HG03196 (cell line): ENCODE results near the gene NEMP2.
"Not testable (repeated sequence)": the region's sequence is repeated elsewhere in the genome, so short reads cannot be mapped to it uniquely, and the experiment has no call there.

Experiments used
- ATAC-seq: cut with Tn5 transposase; IDR thresholded peaks from one replicate; pipeline ENCODE4 v1.9.1; 2021; ENCODE audit not compliant: unreplicated experiment

The NEMP2 gene

GRCh38 chr2:190494600-190495227, 39.8 kb downstream of the NEMP2 start:
- not testable (repeated sequence) for ATAC-seq

DNA sequence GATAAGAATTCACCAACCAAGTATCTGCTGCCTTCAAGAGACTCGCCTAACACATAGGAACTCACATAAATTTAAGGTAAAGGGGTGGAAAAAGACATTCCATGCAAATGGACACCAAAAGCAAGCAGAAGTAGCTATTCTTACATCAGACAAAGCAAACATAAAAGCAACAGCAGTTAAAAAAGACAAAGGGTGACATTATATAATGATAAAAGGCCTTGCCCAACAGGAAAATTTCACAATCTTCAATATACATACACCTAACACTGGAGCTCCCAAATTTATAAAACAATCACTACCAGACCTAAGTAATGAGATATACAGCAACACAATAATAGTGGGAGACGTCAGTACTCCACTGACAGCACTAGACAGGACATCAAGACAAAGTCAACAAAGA, 41.4 kb downstream of the NEMP2 start:
- ATAC-seq, result no peak

DNA sequence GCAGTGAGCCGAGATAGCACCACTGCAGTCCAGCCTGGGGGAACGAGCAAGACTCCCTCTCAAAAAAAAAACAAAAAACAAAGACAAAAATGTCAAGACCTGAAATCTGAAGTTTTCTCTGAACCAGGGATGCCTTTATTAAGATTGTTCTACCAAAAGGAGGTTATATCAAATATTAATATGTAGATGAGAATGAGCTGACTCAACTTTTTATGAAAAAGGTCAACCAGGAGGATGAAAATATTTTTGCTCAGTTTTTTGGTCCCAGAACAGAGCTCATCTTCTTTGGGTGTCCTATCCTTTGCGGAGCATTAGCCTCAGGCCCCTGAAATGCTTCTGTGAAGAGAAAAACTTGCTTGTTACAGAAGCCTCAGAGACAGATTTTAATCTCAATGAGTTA, 44.0 kb downstream of the NEMP2 start:
- ATAC-seq, result no peak

- no peak for ATAC-seq
Measured at GRCh38 chr2:190489475-190489874, 45.0 kb downstream of the NEMP2 start.

- ATAC-seq, result no peak
Measured at GRCh38 chr2:190488516-190489233, 45.8 kb downstream of the NEMP2 start.

DNA sequence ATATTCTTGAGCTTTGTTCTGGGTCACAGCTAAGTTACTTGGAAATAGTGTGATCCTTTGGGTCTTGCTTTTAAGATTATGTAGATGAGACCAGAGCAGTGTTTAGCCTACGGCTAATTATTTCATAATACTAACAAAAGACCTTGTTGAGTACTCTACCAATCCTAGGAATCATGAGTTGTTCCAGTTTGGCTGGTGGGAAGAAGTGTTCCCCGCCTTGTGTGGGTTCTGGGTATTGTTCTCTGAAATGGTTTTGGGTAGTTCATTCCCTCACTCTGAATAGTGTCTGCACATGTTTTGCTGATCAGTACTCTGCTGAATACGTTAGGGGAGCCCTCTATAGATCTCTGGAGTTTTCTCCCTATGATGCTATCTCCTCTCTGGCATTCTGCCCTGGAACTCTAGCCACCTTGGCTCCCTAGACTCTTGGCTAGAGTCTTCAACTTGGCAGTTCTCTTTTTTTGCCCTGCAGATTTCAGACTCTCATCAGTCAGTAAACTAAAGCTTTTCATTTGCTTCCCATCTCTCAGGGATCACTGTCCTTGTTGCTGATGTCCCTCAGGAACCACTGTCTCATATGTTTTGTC, 48.4 kb downstream of the NEMP2 start:
- ATAC-seq, result no peak

- no peak for ATAC-seq
Measured at GRCh38 chr2:190482451-190482850, 52.1 kb downstream of the NEMP2 start.

GRCh38 chr2:190481339-190481738, 53.2 kb downstream of the NEMP2 start:
- no peak for ATAC-seq

DNA sequence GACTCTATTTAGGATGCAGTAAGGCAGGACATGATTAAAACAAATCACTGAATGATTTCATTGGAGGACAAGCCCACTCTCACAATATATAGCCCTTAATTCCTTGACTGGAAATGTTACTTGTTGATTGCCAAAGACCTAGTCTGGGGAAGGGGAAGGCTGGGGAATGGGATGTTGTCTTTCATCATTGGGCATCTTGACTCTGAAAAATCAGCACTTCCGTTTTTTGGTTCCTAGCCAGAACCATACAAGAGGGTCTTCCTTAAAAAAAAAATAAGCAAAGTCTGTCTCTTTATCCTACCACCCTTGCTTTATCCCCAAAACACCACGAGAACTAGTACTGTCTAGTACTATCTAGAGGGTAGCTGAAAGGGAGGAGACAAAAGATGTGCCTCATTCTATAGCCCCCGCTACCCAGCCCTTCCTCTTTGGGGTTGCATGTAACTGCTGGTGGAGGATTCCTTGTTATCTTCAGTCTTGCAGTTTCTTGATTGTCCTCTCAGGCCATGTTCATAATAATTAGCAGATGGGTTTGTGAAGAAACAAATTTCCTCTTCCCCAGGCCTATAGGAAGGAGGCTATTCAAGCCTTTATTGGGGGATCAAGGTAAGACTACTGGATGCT, 55.8 kb downstream of the NEMP2 start:
- no peak for ATAC-seq

DNA sequence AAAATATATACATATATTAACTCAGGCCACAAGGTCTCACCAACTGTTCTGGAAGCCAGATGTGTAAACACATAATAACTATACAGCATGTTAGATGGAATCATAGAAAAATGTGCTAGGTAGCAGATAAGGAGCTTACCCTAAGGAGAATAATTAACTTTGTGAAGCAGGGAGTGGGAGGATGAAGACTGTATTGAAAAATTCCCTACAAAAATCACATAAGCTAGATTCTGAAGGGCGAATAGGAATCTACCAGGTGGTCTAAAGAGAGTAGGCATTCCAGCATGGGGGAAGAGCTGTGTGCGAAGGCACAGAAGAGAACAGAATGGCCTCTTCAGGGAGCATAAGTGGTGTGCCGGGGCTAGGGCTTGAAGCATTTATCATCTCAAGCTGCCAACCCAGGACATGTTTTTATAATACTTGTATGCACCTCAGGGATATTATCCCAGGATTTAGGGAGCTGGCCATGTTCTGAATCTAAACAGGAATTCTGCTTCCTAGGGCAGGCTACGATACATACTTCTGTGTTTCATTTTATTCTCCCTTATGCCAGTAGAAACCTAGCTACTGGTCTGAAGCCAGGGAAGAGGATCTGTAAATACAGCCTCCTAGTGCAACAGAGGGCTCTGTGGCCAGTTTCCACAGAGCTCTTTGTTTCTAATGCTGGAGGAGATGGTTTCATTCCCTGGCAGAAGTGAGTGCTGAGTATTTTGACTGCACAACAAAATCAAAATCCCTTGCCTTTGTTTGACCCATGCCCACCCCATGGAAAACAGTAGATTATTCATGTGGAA, 56.7 kb downstream of the NEMP2 start:
- no peak for ATAC-seq

GRCh38 chr2:190470256-190470826, 64.2 kb downstream of the NEMP2 start:
- ATAC-seq, result no peak

- no peak for ATAC-seq
Measured at GRCh38 chr2:190469771-190470170, 64.8 kb downstream of the NEMP2 start.

DNA sequence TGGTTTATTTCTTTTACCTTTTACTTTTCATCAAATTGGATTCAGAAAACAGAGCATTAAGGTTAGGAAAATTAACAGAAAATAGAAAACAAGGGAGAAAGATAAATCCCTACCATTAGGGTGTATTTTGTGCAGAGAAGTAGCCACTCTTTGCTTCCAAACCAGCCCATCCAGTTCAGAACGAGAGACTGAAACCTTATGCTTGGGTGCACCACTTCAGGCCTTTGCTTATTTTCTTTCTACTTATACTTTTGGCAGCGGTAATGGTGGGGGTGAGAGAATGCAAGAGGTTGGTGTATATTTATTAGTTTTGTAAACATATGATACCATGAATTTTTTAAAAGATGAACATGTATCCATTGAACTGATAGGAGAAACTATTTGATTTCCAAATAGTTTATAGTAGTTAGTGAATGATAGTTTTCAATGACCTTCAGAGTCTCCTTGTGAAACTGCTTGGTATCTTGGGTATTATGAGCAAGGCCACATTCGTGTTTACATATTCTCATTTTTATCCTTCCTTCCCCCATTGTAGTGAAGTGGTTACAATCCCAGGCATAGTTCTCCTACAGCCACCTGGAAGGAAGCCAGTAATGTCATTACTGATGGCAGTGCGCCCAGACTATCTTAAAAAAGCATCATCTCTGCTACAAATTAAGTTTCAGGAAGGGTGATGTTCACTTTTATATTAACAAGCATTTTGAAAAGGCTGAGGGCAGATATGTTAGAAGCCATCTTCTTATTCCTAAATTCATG, 65.5 kb downstream of the NEMP2 start:
- peak; percentile 48 for ATAC-seq

GRCh38 chr2:190468354-190468753, 66.2 kb downstream of the NEMP2 start:
- not testable (repeated sequence) for ATAC-seq

DNA sequence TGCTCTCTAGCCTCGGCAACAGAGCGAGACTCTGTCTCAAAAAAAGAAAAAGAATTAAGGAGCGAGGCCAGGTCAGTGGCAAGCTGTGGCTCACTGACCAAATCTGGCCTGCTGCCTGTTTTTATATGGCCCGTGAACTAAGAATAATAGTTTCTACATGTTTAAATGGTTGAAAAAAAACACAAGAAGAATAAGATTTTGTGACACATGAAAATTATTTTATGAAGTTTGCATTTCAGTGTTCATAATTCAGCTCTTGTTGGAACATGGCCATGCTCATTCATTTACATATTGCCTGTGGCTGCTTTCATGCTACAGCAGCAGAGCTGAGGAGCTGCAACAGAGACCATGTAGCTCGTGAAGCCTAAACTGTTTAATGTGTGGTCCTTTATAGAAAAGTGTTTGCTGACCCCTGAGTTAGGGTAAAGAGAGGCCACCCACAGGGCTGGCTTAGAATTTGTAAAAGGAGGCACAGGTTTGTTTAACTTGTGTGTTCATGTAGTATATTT, 66.9 kb downstream of the NEMP2 start:
- no peak for ATAC-seq

- no peak for ATAC-seq
Measured at GRCh38 chr2:190466819-190467446, 67.6 kb downstream of the NEMP2 start.

GRCh38 chr2:190465060-190465459, 69.5 kb downstream of the NEMP2 start:
- peak; percentile 36 for ATAC-seq

GRCh38 chr2:190462611-190463010, 71.9 kb downstream of the NEMP2 start:
- no peak for ATAC-seq

- no peak for ATAC-seq
Measured at GRCh38 chr2:190462181-190462580, 72.3 kb downstream of the NEMP2 start.
